ENCODE measurements around the gene CREG2.

Gene CREG2

DNA sequence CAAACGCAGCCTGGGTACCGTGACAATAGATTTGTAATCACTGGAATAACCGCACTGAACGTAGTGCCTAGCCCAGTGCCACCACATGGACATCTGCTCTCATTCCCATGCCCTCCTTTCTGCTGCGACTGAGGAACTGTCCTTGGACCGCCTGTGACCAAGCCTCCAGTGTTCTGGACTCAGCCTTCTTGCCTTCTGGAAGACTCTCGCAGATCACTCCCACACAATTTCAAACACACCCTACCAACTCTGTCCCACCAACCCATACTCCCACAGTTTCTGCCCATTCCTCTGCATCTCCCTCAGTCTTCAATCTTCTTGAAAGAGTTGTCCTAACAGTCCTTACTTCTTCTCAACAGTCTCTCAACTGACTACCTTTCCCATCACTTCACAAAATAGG is 80.9 kb downstream of the CREG2 start:
- DNase-seq (ENCODE audit: extremely low spot score): no peak
- TF ChIP-seq, protein P1, sequence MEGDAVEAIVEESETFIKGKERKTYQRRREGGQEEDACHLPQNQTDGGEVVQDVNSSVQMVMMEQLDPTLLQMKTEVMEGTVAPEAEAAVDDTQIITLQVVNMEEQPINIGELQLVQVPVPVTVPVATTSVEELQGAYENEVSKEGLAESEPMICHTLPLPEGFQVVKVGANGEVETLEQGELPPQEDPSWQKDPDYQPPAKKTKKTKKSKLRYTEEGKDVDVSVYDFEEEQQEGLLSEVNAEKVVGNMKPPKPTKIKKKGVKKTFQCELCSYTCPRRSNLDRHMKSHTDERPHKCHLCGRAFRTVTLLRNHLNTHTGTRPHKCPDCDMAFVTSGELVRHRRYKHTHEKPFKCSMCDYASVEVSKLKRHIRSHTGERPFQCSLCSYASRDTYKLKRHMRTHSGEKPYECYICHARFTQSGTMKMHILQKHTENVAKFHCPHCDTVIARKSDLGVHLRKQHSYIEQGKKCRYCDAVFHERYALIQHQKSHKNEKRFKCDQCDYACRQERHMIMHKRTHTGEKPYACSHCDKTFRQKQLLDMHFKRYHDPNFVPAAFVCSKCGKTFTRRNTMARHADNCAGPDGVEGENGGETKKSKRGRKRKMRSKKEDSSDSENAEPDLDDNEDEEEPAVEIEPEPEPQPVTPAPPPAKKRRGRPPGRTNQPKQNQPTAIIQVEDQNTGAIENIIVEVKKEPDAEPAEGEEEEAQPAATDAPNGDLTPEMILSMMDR (IDR thresholded peaks at IDR 0.05; ENCODE audit: control extremely low read depth, extremely low read depth, low read depth, missing control alignments): no peak
- ChIA-PET CTCF (interaction anchor here (1.1 kb wide), 1 partner anchor 270 kb away, joined by 3 read pairs; no protein-coding TSS in a partner anchor), POLR2A (no interaction called here)

DNA sequence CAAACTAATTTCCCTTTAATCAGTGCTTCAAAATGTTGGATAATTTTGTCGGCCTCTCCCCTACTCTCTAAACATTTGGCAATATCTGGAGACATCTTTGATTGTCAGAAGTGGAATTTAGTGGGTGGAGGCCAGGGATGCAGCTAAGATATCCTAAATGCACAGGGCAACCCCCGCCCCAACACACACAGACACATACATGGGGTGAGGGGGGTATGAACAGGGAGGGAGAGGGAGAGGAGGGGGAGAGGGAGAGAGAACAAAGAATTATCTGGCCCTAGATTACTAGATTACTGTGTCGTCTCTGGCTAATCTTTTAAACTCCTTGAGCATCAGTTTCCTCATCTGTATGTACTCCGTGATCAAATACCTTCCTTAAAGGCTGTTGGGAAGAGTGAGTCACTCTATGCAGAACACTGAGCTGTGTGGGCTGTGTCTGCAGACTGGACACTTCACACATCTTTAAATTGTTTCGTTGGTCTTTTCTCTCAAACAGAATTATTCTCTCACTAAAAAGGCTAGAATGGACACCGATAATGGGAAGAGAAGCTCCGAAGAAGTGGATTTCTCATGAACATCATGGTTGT is 81.7 kb downstream of the CREG2 start:
- CTCF ChIA-PET: interaction anchor here (1.1 kb wide), 1 partner anchor 269 kb away, joined by 3 read pairs; no protein-coding TSS in a partner anchor
- no peak for DNase-seq (ENCODE audit: extremely low spot score)
- TF ChIP-seq, protein P1 (IDR thresholded peaks at IDR 0.05; ENCODE audit: control extremely low read depth, extremely low read depth, low read depth, missing control alignments): no peak
- POLR2A ChIA-PET: no interaction called here

DNA sequence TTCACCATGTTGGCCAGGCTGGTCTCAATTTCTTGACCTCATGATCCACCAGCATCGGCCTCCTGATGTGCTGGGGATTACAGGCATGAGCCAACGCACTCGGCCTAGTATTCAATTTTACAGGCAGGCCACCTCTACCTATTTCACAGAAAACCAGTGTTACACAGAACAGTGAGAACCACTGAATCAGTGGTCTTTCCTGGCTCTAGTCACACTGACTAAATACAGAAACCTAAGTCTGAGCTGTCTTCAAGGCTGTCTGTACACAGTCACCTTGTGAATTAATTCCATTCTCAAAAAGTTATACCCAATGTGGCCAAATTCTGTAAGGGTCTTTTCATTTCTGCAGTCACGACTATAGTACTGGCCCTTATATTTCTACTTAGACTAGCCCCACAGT is 82.3 kb downstream of the CREG2 start:
- POLR2A ChIA-PET: no interaction called here

DNA sequence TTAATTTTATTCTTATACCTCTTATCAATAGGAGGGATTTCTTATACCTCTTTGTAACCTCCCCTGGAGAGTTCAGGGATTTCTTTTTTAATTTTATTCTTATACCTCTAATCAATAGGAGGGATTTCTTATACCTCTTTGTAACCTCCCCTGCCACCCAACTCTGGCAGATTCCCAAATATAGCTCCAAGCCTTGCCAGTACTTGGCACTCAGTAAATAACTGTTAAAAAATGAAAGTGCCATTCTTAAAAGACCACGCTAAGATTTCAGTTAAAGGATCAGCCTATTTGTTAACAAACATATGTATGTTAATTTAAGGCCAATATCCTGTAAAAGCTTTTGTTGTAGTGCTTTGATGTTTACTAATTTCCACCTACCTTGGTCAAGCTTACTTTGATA is 83.6 kb downstream of the CREG2 start:
- TF ChIP-seq, protein P1 (IDR thresholded peaks at IDR 0.05; ENCODE audit: control extremely low read depth, extremely low read depth, low read depth, missing control alignments): no peak
- POLR2A ChIA-PET: no interaction called here
- CTCF ChIA-PET: interaction anchor here (0.7 kb wide), 1 partner anchor 28 kb away, joined by 3 read pairs; no protein-coding TSS in a partner anchor
- no peak for DNase-seq (ENCODE audit: extremely low spot score)

More for the DNA sequence above, 82.3 kb downstream of the CREG2 start:
- TF ChIP-seq, protein P1 (IDR thresholded peaks at IDR 0.05; ENCODE audit: control extremely low read depth, extremely low read depth, low read depth, missing control alignments): no peak
- no peak for DNase-seq (ENCODE audit: extremely low spot score)
- CTCF ChIA-PET: no interaction called here

DNA sequence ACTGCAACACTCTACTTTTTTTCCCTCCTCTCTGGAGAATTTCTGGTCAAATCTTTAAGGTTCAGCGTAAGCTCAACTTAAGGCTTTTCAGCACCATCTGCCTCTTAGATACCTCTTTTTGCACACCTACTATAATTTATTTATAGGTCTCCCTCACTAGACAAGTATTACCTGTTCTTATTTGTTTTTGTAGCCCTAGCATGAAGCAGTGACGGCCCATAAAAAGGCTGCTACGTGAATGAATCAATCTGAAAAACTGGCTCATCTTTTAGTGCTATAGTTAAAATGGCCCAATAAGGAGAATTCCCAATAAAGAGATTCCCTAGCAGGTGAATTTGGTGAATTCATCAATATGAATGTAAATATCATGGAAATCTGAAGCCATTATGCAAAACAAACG is 85.3 kb downstream of the CREG2 start:
- TF ChIP-seq, protein P1 (IDR thresholded peaks at IDR 0.05; ENCODE audit: control extremely low read depth, extremely low read depth, low read depth, missing control alignments): no peak
- CTCF ChIA-PET: interaction anchor here (1.4 kb wide), 1 partner anchor 15 kb away, joined by 3 read pairs; no protein-coding TSS in a partner anchor
- DNase-seq (ENCODE audit: extremely low spot score): no peak
- POLR2A ChIA-PET: no interaction called here

DNA sequence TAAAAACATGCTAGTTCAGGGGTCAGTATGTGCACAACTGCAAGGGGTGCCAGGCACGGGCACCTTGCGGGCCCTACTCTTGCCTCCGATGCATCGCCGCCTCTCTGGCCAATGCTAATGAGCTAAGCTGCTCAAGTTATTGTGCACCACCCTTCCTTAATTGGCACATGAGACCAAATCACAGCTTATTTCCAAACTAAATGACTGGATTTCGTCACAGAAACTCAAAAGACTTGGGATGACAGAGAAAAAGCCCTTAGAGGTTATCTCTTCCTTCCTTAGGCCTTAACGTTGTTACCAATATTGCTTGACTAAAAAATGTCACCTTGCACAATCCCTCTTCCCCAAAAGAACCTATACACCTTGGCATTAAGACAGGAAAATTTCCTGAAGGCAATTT is 86.5 kb downstream of the CREG2 start:
- POLR2A ChIA-PET: no interaction called here
- no peak for DNase-seq (ENCODE audit: extremely low spot score)
- TF ChIP-seq, protein P1 (IDR thresholded peaks at IDR 0.05; ENCODE audit: control extremely low read depth, extremely low read depth, low read depth, missing control alignments): no peak
- CTCF ChIA-PET: interaction anchor here (1.4 kb wide), 1 partner anchor 16 kb away, joined by 3 read pairs; no protein-coding TSS in a partner anchor

Data from GM10248 (cell line).